SK-N-MC (cell line): ENCODE measurements around the gene SOBP.

Experiments
- DNase-seq: peaks from one replicate; pipeline ENCODE4 v3.0.0-alpha.2; 2011; ENCODE audit warnings: low read depth, low spot score
- H3K27ac ChIP-seq: fragments of 200-600 bp; sonication (generic); 2 replicates; pipeline ENCODE4 v1.5.1; 2016; ENCODE audit warnings: mixed run types
- H3K36me3 ChIP-seq: fragments of 200-600 bp; sonication (generic); 2 replicates; pipeline ENCODE4 v1.6.1; 2017; ENCODE audit warnings: antibody characterized with exemption, low read length, mixed read lengths; ENCODE audit not compliant: insufficient read depth
- H3K4me3 ChIP-seq: fragments of 200-600 bp; sonication (generic); 2 replicates; pipeline ENCODE4 v1.5.1; 2016
- H3K9ac ChIP-seq: fragments of 200-600 bp; sonication (generic); 2 replicates; pipeline ENCODE4 v1.8.0; 2017; ENCODE audit warnings: mixed run types, mixed read lengths; ENCODE audit not compliant: insufficient read length
- H3K9me3 ChIP-seq: fragments of 200-600 bp; sonication (generic); 2 replicates; pipeline ENCODE4 v1.6.1; 2017; ENCODE audit warnings: low read depth, mild to moderate bottlenecking, antibody characterized with exemption, low read length, moderate library complexity, mixed read lengths
- EZH2 ChIP-seq: fragments of 200-600 bp; sonication (generic); IDR thresholded peaks from one replicate; pipeline ENCODE4 v1.6.1; 2017; ENCODE audit warnings: antibody characterized with exemption
- FOXP2 ChIP-seq: optimal IDR thresholded peaks from 2 replicates; pipeline ENCODE3; 2011; ENCODE audit warnings: mild to moderate bottlenecking, moderate library complexity; ENCODE audit not compliant: insufficient read depth; ENCODE audit errors: extremely low read length, control extremely low read depth
- POLR2AphosphoS5 ChIP-seq: IDR thresholded peaks from 2 replicates; pipeline ENCODE4 v1.6.1; 2012; ENCODE audit warnings: mild to moderate bottlenecking, low read depth, low read length, borderline replicate concordance

The SOBP gene

DNA sequence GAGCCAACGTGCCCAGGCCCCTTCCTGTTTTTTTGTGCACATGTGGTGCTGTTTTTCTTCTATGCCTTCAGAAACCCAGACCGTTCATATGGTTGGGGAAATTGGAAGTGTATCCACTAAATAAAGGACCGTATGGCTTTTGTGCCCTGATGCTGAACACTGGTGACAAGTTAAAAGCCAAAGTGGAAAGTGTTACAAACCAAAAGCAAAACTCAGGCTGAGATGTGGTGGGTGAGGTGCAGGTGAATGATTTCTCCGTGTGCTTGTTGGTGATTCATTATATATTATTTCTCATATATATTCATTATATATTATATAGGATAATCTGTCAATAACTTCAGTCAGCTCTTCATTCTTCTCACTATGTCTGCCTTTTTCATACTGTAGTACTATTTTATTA lies 148.6 kb downstream of the SOBP start:
- TF ChIP-seq FOXP2 (no peak), POLR2AphosphoS5 (no peak), EZH2 (no peak)
- DNase-seq = no peak
- no peak overlapping the region for H3K4me3 ChIP-seq
- H3K9ac ChIP-seq = no peak overlapping the region
- H3K36me3 ChIP-seq = no peaks in the 10 kb centered on the region
- H3K27ac ChIP-seq = no peak overlapping the region
- H3K9me3 ChIP-seq = no peaks in the 10 kb centered on the region

DNA sequence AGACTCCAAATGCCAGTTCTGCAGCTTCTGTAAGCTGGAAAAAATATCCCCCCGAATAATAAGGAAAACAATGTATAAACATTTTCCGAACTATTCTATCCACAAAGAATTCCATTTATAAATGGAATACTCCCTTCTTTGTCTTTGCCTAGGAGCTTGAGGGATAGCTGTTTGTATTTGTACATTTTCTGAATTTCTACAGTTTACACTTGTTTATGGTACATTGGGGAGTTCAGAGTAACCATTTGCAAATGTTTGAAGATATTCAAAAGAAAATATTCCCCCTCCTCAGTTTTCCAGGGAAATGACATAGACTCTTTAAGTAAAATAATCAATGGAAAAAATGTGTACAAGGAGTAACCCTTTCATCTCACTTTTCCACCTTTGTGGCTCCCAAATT lies 149.6 kb downstream of the SOBP start:
- H3K27ac ChIP-seq = no peak overlapping the region

DNA sequence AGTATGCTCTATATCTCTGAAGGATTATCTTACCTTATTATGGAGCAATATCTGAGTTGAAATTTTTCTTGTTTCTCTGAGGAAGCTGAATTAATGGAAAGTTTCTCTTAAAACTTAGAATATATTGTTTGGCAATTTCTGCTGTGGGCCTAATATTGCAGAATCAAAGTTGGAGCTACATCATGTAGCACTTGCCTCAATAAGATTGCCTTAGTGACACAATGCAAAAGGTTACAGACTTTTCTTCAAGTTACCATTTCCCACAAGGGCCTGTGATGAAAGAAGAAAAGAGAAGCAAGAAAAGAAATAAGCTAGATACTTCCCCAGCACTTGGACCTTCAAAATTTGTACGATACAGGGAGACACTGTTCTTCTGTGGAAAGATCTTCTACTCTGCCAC lies 151.2 kb downstream of the SOBP start:
- no peak for DNase-seq
- Histone ChIP-seq H3K4me3 (no peak overlapping the region), H3K27ac (no peak overlapping the region), H3K9ac (no peak overlapping the region), H3K9me3 (no peaks in the 10 kb centered on the region), H3K36me3 (no peaks in the 10 kb centered on the region)
- TF ChIP-seq POLR2AphosphoS5 (no peak), EZH2 (no peak), FOXP2 (no peak)

More for the DNA sequence above, 149.6 kb downstream of the SOBP start:
- no peak overlapping the region for H3K4me3 ChIP-seq
- no peak for DNase-seq
- TF ChIP-seq POLR2AphosphoS5 (no peak), EZH2 (no peak), FOXP2 (no peak)
- no peaks in the 10 kb centered on the region for H3K36me3 ChIP-seq
- H3K9me3 ChIP-seq = no peaks in the 10 kb centered on the region
- no peak overlapping the region for H3K9ac ChIP-seq

DNA sequence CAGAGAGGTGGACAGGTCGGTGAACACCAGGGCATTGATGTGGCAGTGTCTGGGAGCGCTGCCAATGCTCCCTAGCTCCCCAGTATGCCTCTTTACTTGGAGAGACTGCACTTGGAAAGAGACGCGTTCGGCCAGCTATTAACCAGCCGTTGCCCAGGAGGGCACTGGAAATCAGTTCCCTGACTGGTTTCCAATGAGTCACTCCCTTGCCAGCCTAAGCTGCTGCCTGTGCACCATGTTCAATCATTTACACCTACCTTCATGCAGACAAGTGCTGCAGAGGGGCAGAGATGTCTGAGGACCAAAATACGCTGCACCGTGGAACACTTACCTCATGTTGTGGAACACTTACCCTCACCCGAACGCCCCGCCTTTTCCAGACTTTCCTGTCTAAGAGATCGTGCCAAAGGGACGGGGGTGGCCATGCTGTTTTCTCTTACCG lies 151.6 kb downstream of the SOBP start:
- H3K4me3 ChIP-seq = no peak overlapping the region
- DNase-seq = no peak

DNA sequence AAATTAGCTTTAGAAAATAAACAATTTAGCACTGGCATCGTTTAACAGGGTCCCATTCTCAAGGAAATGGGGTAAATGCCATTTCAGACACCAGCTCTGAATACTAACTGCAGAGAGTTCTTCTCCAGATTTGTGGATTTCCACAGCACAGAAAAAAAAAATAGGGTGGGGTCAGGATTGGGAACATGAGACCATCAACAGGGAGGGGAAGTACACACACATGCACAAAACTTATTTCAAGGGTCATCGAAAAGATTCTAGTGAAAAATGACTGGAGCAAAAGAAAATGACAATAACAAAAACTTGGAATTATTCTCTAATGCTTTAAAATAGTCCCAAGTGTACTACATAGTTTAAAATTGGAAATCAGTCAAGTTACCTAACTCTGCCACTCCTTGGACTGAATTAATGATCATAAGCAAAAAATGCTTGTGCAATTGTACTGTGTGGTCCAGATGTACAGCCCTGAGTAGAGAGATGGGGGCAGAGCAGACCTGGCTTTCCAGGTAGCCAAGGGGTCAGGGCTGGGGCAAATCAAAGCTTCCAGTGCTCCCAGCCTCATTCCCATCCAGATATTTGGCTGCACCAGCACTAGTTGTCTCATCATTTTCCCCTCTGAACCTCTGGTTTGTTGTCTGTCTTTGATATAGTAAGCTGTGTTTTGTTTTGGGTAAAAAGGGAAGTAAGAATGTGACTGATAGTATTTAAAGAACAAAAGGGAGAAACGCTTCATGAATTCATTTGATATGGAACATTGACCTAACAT lies 152.4 kb downstream of the SOBP start:
- H3K36me3 ChIP-seq = no peaks in the 10 kb centered on the region
- DNase-seq = no peak
- H3K9me3 ChIP-seq = no peaks in the 10 kb centered on the region
- no peak overlapping the region for H3K27ac ChIP-seq
- H3K9ac ChIP-seq = no peak overlapping the region
- H3K4me3 ChIP-seq = no peak overlapping the region
- TF ChIP-seq FOXP2 (no peak), EZH2 (no peak), POLR2AphosphoS5 (no peak)

More for the DNA sequence above, 151.6 kb downstream of the SOBP start:
- no peaks in the 10 kb centered on the region for H3K36me3 ChIP-seq
- H3K9me3 ChIP-seq = no peaks in the 10 kb centered on the region
- H3K9ac ChIP-seq = no peak overlapping the region
- no peak overlapping the region for H3K27ac ChIP-seq
- TF ChIP-seq POLR2AphosphoS5 (no peak), FOXP2 (no peak), EZH2 (no peak)

DNA sequence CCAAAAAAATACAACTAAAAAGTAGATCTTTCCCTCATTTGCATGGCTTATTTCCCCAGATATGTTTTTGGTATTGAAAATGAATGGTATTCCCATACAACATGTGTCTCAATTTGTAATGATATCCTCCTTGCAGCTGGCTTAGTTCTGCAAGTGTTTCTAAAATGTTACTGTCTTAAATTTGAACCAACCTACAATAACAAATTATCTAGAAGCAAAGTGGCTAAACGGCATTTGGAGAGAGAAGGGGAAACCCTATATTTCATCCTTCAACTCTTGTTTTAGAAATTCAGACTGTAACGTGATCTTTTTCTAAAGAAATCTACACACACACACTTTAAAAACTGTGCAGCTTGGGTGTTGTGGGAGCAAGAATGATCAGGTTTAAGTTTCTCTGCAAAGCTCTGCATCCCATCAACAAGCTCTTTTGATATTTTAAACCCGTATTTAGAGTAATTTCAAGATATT lies 153.0 kb downstream of the SOBP start:
- no peak overlapping the region for H3K27ac ChIP-seq
- no peak for DNase-seq

DNA sequence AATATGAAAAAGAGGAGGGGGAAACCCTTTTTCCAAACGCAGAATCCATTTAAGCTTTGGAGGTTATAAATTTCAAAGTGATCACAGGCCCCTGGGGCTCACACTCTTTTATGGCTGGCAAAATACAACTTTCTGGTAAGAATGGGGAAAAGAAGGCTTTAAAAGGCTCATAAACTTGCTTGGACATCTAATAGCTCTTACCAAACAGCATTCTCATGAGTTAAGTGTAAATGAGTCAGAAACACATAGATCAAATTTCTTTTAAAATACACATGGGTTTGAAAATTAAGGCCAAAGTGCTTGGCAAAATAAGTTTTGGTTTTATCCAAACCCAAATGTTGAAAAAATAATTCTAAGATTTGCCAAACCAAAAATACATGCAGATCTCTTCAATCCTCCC lies 154.6 kb downstream of the SOBP start:
- TF ChIP-seq POLR2AphosphoS5 = no peak
- no peak for TF ChIP-seq FOXP2
- no peak for TF ChIP-seq EZH2
- no peak overlapping the region for H3K9ac ChIP-seq
- DNase-seq = no peak

More for the DNA sequence above, 153.0 kb downstream of the SOBP start:
- no peaks in the 10 kb centered on the region for H3K36me3 ChIP-seq
- TF ChIP-seq POLR2AphosphoS5 (no peak), EZH2 (no peak), FOXP2 (no peak)
- no peak overlapping the region for H3K4me3 ChIP-seq
- H3K9ac ChIP-seq = no peak overlapping the region
- no peaks in the 10 kb centered on the region for H3K9me3 ChIP-seq

DNA sequence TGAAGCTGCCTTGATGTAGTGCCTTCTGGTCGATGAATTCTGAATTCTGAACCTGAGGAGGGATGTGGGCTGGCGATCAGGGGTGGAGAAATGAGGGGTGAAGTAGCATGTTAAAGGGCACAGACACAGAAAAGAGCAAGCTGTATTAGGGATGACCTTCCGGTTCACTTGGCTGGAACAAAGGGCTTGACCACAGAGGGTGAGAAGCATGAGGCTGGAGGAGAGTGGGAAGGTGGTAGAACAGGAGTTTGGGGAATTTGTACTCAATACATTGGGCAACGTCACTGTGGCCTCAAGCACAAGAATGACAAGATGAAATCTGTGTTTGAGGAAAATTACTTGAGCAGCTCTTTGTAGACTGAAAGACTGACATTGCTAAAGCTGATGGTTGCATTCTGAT lies 155.8 kb downstream of the SOBP start:
- no peaks in the 10 kb centered on the region for H3K9me3 ChIP-seq
- no peak for TF ChIP-seq EZH2
- no peak for TF ChIP-seq FOXP2
- no peak for TF ChIP-seq POLR2AphosphoS5
- H3K4me3 ChIP-seq = no peak overlapping the region
- H3K9ac ChIP-seq = no peak overlapping the region
- H3K27ac ChIP-seq = no peak overlapping the region
- no peak for DNase-seq
- H3K36me3 ChIP-seq = no peaks in the 10 kb centered on the region

More for the DNA sequence above, 154.6 kb downstream of the SOBP start:
- Histone ChIP-seq H3K27ac (no peak overlapping the region), H3K4me3 (no peak overlapping the region), H3K36me3 (no peaks in the 10 kb centered on the region), H3K9me3 (no peaks in the 10 kb centered on the region)
